Activated CD4-positive, alpha-beta T cell treated with anti-CD3 and anti-CD28 coated beads for 4 hours (primary cell): ENCODE data around the gene PASK.

Source experiments
- DNase-seq, 2 donors: peaks; one replicate each; pipeline ENCODE4 v3.0.0-alpha.2; 2020

The PASK gene

GRCh38 chr2:241063587-241063986 lies 85.7 kb downstream of the PASK start:
- DNase-seq: no peak

GRCh38 chr2:241063093-241063551 lies 86.2 kb downstream of the PASK start:
- no peak for DNase-seq

- DNase-seq: no peak
Measured at GRCh38 chr2:241062389-241063092, 86.7 kb downstream of the PASK start.

GRCh38 chr2:241061275-241061674 lies 88.0 kb downstream of the PASK start:
- DNase-seq: no peak
